C1 segment of cervical spinal cord (tissue), 14 donors: ENCODE measurements around the gene CERS6.

ENCODE experiments used
- DNase-seq, 14 donors: peaks; one replicate each; lab custom pipeline; 2025; lab: John Stamatoyannopoulos, UW

The CERS6 gene

GRCh38 chr2:168796583-168797285 lies 340.7 kb downstream of the CERS6 start:
- DNase-seq: no peak

DNA sequence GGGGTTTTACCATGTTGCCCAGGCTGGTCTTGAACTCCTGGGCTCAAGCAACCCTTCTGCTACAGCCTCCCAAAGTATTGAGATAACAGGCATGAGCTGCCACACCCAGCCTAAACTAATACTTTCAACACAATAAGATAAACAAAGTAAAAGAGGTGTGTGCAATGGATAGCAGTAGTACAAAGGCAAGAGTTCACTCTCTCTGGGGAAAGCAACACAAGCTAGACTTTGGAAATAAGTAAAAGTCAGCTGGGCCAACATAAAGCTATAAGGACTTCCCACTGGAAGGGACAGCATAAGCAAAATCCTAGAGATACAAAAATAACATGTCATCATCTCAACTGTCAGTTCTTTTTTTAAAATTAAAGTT lies 341.2 kb downstream of the CERS6 start:
- DNase-seq: no peak

- no peak for DNase-seq
Observed at GRCh38 chr2:168798076-168798887, 342.2 kb downstream of the CERS6 start.

GRCh38 chr2:168798888-168799410 lies 342.9 kb downstream of the CERS6 start:
- DNase-seq: no peak

GRCh38 chr2:168801471-168801870 lies 345.4 kb downstream of the CERS6 start:
- no peak for DNase-seq

GRCh38 chr2:168801961-168802858 lies 346.1 kb downstream of the CERS6 start, which contains the start of gene NOSTRIN:
NOSTRIN (plus strand) TSS chr2:168802637; CDS start chr2:168802647, 10 bp downstream.
- no peak for DNase-seq

- no peak for DNase-seq
Observed at GRCh38 chr2:168802859-168803725, 347.0 kb downstream of the CERS6 start.

DNA sequence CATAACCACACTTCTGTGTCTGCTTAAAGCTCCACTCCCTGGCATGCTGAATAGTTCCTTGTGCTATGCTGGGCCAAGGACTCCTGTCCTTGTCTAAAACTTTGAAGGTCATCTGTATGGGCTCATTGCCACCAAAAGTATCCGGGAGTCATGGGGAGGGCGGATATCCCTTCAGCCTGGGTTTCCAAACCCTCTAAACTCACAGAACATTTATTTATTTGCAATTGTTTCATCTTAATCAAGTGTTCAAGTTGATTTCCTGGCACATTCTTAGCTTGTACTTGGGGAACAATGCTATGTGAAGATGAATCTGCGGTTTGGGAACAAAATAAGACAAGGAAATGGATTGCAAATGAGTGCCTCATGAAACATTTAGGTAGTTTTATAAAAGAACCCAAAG lies 348.1 kb downstream of the CERS6 start:
- no peak for DNase-seq

- no peak for DNase-seq
Observed at GRCh38 chr2:168805615-168806014, 349.5 kb downstream of the CERS6 start.

DNA sequence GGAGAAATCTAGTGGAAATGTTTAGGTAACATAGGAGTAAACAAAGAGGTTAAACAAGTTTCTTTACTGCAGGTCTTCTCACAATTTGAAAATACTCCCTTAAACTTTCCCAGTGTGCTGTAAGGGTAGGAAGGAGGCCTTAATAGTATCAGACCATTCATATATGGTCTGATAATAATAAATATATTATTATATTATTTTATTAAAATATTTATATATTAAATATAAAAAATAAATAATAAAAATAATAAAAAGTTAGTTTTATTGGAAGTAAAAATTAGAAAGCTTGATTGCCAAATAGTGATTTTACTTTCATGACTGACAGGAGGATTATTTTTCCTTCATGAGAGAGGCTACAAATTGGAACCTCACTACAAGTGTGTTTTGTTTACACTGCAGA lies 353.5 kb downstream of the CERS6 start:
- no peak for DNase-seq

- DNase-seq: no peak
Observed at GRCh38 chr2:168810235-168810634, 354.2 kb downstream of the CERS6 start.

- DNase-seq: no peak
Observed at GRCh38 chr2:168811696-168812095, 355.6 kb downstream of the CERS6 start.

DNA sequence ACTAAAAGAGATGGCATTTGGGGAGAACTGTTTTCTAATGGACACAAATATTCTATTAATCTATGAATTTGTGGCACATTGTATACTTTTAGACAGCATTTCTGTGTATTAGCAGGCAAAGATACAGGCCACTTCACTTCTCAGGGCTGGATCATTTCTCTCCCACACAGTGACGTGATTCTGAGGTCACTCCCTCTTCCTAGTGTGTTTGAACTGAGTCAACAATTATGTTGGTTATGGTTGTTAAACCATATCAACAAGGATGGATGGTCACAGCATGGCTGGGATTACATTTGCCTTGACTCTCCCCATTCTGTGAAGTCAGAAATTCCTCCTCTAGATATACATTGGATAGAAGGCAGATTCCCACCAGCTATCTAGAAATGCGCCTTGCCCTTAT lies 358.0 kb downstream of the CERS6 start:
- no peak for DNase-seq

- DNase-seq: no peak
Observed at GRCh38 chr2:168814939-168815907, 359.2 kb downstream of the CERS6 start.

DNA sequence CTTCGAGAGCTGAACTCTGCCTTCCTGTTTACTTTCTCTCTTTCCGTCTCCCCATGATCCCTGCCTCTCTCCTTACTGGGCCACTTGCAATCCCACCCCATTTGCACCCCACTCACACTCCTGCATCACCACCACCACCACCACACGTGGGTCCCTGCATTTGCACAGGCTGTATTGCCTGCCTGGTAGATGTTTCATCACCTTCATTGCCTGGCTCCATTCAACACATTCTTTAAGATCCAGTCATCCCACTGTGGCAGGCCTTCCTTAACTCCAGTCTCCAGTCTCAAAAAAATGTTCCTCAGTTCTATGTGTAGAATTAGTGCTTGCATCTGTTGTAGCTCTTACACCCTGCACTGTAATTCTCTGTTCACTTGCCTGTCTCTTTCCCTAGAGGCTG lies 360.3 kb downstream of the CERS6 start:
- DNase-seq: no peak

DNA sequence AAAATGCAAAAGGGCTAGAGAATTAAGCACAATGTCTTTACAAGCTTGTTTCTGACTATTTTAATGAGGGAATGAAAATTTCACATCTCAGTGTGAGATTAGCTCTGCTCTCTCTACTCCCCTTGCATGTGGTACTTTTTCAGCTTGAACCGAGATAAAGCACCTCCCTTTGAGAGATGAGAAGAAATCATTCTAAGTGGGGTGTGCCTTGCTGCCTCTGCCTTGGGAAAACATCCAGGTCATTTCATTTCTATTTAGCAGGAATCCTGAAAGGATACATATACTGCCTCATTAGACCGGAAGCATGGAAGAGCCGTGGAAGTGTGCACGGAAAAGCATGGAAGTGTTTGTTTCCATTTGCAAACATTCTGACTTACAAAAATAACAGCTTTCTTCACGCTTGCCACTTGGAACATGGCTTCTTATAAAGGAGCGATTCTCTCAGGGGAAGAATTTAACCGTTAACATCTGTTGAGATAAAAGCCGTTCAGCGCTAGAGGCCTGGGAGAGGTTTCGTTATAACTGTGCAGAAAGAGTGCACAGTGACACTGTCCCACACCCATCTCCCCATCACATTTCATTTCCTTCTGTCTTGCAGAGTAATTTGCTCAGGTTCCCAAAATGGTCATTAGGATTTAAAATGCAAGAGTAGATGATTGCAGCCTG lies 363.1 kb downstream of the CERS6 start:
- no peak for DNase-seq

DNA sequence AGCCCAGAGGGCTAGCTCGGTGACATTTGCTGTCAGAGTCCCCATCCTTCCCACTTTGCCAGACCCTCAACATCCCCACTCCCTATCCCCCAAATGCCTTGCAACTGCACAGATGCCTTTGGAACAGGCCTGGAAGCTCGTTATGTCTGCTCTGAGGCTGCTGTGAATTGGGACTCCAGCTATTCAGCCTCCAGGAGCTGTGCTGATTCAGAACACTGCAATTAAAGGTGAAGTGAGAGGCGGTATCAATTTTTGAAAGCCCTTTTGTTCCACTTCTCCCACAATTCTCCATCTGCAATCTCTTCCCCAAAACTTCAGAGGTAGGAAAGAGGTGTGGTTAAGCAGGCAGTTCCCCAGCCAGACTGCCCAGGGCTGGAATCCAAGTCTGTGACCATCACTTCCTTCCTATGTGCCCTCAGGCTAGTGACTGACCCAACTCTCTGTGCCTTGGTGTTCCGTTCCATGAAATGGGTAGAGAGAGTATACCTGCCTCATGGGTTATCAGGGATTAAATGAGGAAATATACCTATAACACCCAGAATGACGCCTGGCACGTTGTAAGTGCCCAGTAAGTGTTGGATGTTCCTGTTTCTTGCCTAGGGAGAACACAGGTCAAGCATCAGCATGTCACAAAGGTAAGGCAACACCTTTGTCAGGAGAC lies 363.9 kb downstream of the CERS6 start:
- no peak for DNase-seq

DNA sequence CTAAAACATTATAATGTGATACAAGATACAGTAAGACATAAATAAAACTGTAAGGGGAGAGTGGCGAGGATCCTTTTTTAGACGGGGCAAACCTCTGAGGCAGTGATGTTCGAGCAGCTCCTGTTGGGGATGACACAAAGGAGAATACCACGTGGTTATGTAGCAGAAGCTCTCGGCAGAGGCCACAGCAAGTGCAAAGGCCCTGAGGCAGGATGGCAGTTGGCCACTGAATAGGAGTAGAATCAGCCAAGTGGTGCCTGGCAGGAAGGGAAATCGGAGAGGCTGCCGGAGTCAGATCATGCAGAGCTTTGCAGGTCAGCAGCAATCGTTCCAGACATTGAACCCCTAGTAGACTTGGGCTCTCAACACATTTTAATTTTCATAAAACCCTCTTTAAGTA lies 365.5 kb downstream of the CERS6 start:
- DNase-seq: no peak

- no peak for DNase-seq
Observed at GRCh38 chr2:168821992-168822391, 365.9 kb downstream of the CERS6 start.
